ENCODE results near the gene RBM18. TPM values are rescaled to one million over a fixed set of nuclear protein-coding genes. Genes with fewer than 3 reads are reported as not detected.

RBM18 gene
- total and polyA plus RNA-seq, 2 experiments from 2014 or later: 11.6 to 32.6 TPM

- no peak overlapping the region for H3K27ac ChIP-seq
- H3K79me2 ChIP-seq (ENCODE audit: insufficient read depth): no peaks in the 10 kb centered on the region
- H3K4me2 ChIP-seq (ENCODE audit: unreplicated experiment): no peak overlapping the region
- no peaks in the 10 kb centered on the region for H3K36me3 ChIP-seq (ENCODE audit: low read depth)
- WGBS, 2 experiments (ENCODE audit: low coverage in 1 of 2, low lambda C conversion rate in 2 of 2, missing lambda C conversion rate in 2 of 2): 86 to 87% methylated on average over 4 of the region's 4 CpGs
- in situ Hi-C loops (cut with MboI): no loop called here
- no peak overlapping the region for H3K9ac ChIP-seq
- H3K27me3 ChIP-seq (replicated peaks; ENCODE audit: insufficient read depth): peaks cover 88% of the 10 kb centered on the region
- H3K4me1 ChIP-seq (ENCODE audit: insufficient read depth): peaks cover 7% of the 10 kb centered on the region; the same call in 1 of the 2 replicates
- H3K9me2 ChIP-seq (ENCODE audit: insufficient read depth): no peaks in the 10 kb centered on the region
- no peaks in the 10 kb centered on the region for H3K9me3 ChIP-seq (ENCODE audit: low read depth)
- H4K20me1 ChIP-seq (ENCODE audit: insufficient read depth): no peaks in the 10 kb centered on the region
- no peak for DNase-seq
- 0 out of 2 replicates have a peak, but pooled peaks cover 4% of the 10 kb centered on the region for H3F3A ChIP-seq (ENCODE audit: insufficient read depth)
- H3K4me3 ChIP-seq: no peak overlapping the region
- TF ChIP-seq EZH2phosphoT487 (IDR thresholded peaks at IDR 0.05; ENCODE audit: insufficient read depth, low read depth): no peak
- no peak for TF ChIP-seq EZH2 (IDR thresholded peaks at IDR 0.05; ENCODE audit: insufficient read depth, poor library complexity, severe bottlenecking)
- no peak overlapping the region for H2AFZ ChIP-seq
Observed at GRCh38 chr9:122216138-122216797, 48.4 kb downstream of the RBM18 start.

DNA sequence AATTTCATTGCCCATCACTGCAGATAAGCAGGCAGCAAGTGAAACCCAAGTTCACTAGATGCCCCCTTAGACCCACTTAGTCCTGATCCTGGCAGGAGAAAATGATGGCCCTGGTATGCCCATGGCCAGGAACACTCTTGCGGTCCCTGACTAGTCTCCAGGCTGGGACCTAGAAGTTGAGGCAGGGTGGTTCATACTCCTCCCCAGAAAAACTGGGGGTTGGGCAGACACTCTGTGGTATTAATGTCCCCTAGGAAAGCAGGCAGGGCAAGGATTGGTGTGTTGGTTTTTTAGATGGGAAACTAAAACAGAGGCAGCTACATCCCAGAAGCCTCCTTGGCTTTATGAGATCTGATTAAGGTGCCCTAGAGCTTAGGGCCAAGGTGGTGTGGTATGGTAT, 49.0 kb downstream of the RBM18 start:
- in situ Hi-C loops (cut with MboI): no loop called here
- H2AFZ ChIP-seq: no peak overlapping the region
- DNase-seq: no peak
- H3K27ac ChIP-seq: no peak overlapping the region
- H3K79me2 ChIP-seq (ENCODE audit: insufficient read depth): no peaks in the 10 kb centered on the region
- no peak overlapping the region for H3K4me2 ChIP-seq (ENCODE audit: unreplicated experiment)
- peaks cover 7% of the 10 kb centered on the region; the same call in 1 of the 2 replicates for H3K4me1 ChIP-seq (ENCODE audit: insufficient read depth)
- H3K9me3 ChIP-seq (ENCODE audit: low read depth): no peaks in the 10 kb centered on the region
- WGBS, 2 experiments (ENCODE audit: low coverage in 1 of 2, low lambda C conversion rate in 2 of 2, missing lambda C conversion rate in 2 of 2): 93 to 100% methylated on average over 1 of the region's 1 CpG
- no peaks in the 10 kb centered on the region for H4K20me1 ChIP-seq (ENCODE audit: insufficient read depth)
- H3K9me2 ChIP-seq (ENCODE audit: insufficient read depth): no peaks in the 10 kb centered on the region
- 0 out of 2 replicates have a peak, but pooled peaks cover 4% of the 10 kb centered on the region for H3F3A ChIP-seq (ENCODE audit: insufficient read depth)
- no peak overlapping the region for H3K4me3 ChIP-seq
- H3K9ac ChIP-seq: no peak overlapping the region
- H3K36me3 ChIP-seq (ENCODE audit: low read depth): no peaks in the 10 kb centered on the region
- no peak for TF ChIP-seq EZH2phosphoT487 (IDR thresholded peaks at IDR 0.05; ENCODE audit: insufficient read depth, low read depth)
- no peak for TF ChIP-seq EZH2 (IDR thresholded peaks at IDR 0.05; ENCODE audit: insufficient read depth, poor library complexity, severe bottlenecking)
- H3K27me3 ChIP-seq (replicated peaks; ENCODE audit: insufficient read depth): peaks cover 88% of the 10 kb centered on the region

GRCh38 chr9:122214507-122214906, 50.1 kb downstream of the RBM18 start:
- H2AFZ ChIP-seq: no peak overlapping the region
- in situ Hi-C loops (cut with MboI): no loop called here
- no peak overlapping the region for H3K4me2 ChIP-seq (ENCODE audit: unreplicated experiment)
- no peaks in the 10 kb centered on the region for H3K9me3 ChIP-seq (ENCODE audit: low read depth)
- H3K27ac ChIP-seq: no peak overlapping the region
- no peaks in the 10 kb centered on the region for H3K36me3 ChIP-seq (ENCODE audit: low read depth)
- WGBS, 2 experiments (ENCODE audit: low coverage in 1 of 2, low lambda C conversion rate in 2 of 2, missing lambda C conversion rate in 2 of 2): 39 to 48% methylated on average over 9 of the region's 9 CpGs
- H4K20me1 ChIP-seq (ENCODE audit: insufficient read depth): no peaks in the 10 kb centered on the region
- TF ChIP-seq EZH2 (IDR thresholded peaks at IDR 0.05; ENCODE audit: insufficient read depth, poor library complexity, severe bottlenecking): peak; percentile 65
- no peak for TF ChIP-seq EZH2phosphoT487 (IDR thresholded peaks at IDR 0.05; ENCODE audit: insufficient read depth, low read depth)
- H3K9me2 ChIP-seq (ENCODE audit: insufficient read depth): no peaks in the 10 kb centered on the region
- H3K4me3 ChIP-seq: no peak overlapping the region
- H3F3A ChIP-seq (ENCODE audit: insufficient read depth): 0 out of 2 replicates have a peak, but pooled peaks cover 4% of the 10 kb centered on the region
- no peak for DNase-seq
- H3K9ac ChIP-seq: no peak overlapping the region
- H3K27me3 ChIP-seq (replicated peaks; ENCODE audit: insufficient read depth): peaks cover 76% of the 10 kb centered on the region
- no peaks in the 10 kb centered on the region for H3K79me2 ChIP-seq (ENCODE audit: insufficient read depth)
- H3K4me1 ChIP-seq (ENCODE audit: insufficient read depth): peaks cover 5% of the 10 kb centered on the region; the same call in 1 of the 2 replicates

- Histone ChIP-seq H3K9ac (no peak overlapping the region), H3K36me3 (ENCODE audit: low read depth) (no peaks in the 10 kb centered on the region), H3K4me3 (peak overlapping the region; percentile 25), H3K27me3 (replicated peaks; ENCODE audit: insufficient read depth) (peaks cover 69% of the 10 kb centered on the region), H3K4me1 (ENCODE audit: insufficient read depth) (no peaks in the 10 kb centered on the region), H2AFZ (peak overlapping the region; percentile 60), H3K79me2 (ENCODE audit: insufficient read depth) (no peaks in the 10 kb centered on the region), H3F3A (ENCODE audit: insufficient read depth) (0 out of 2 replicates have a peak, but pooled peaks cover 4% of the 10 kb centered on the region), H3K27ac (no peak overlapping the region), H4K20me1 (ENCODE audit: insufficient read depth) (no peaks in the 10 kb centered on the region), H3K4me2 (ENCODE audit: unreplicated experiment) (peak overlapping the region; percentile 46), H3K9me3 (ENCODE audit: low read depth) (no peaks in the 10 kb centered on the region), H3K9me2 (ENCODE audit: insufficient read depth) (no peaks in the 10 kb centered on the region)
- TF ChIP-seq EZH2phosphoT487 (IDR thresholded peaks at IDR 0.05; ENCODE audit: insufficient read depth, low read depth): no peak
- peak; percentile 64 for TF ChIP-seq EZH2 (IDR thresholded peaks at IDR 0.05; ENCODE audit: insufficient read depth, poor library complexity, severe bottlenecking)
- in situ Hi-C loops (cut with MboI): no loop called here
- whole genome bisulfite sequencing, 2 experiments (ENCODE audit: low coverage in 1 of 2, low lambda C conversion rate in 2 of 2, missing lambda C conversion rate in 2 of 2): 4 to 5% methylated on average over 38 to 71 of the region's 93 CpGs
- peak; percentile 40 for DNase-seq
Observed at GRCh38 chr9:122213589-122214413, 50.8 kb downstream of the RBM18 start.

Measured in GM23248 (cell line).